Measurements from ENCODE around the gene CRADD. TPM values are rescaled to one million over a fixed set of nuclear protein-coding genes. Genes with fewer than 3 reads are reported as not detected.

Gene CRADD
- total RNA-seq, 1 experiment from 2014 or later = 7.6 TPM

DNA sequence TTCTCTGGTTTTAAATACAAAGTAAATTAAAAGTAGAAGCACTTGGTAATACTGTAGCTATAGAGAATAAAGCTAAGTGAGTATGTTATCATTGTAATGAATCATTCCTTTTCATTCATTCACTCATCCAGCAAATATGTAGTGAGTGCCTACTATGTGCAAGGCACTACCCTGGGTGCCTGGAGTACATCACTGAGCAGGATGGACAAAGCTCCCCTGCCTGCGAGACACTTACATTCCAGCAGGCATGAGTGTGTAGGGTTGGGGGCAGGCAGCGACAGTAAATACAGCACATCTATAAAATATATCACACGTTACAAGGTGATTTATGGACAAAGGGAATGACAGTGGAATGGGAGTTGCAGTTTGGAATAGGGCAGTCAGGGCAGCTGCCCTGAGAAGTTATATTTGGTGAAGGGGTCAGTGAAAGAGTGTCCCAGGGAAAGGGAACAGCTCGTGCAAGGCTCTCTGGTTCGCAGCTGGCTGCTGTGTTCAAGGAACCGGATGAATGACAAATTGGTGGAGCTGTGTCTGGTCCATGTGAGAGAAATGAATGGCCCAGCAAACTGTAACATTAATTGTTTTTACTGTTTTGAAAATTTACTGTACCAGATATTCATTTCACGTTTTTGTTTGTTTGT lies 159.6 kb downstream of the CRADD start:
- H3K27me3 ChIP-seq (ENCODE audit: insufficient read depth, low read length) = no peaks in the 10 kb centered on the region
- no peak overlapping the region for H3K56ac ChIP-seq (ENCODE audit: insufficient read length, low read depth, low read length)
- Mint-ChIP-seq H3K9me3 (no peaks in the 10 kb centered on the region), H3K36me3 (ENCODE audit: insufficient read depth in 1 of 3, low read depth in 3 of 3) (no peaks in the 10 kb centered on the region), H3K4me1 (peaks cover 6 to 9% of the 10 kb centered on the region in 2 experiments), H3K27ac (peak overlapping the region in 1 of 3 experiments; percentile 11; a peak in 2 of 7 replicates), H3K27me3 (ENCODE audit: low read depth) (no peaks in the 10 kb centered on the region), H3K4me3 (no peak overlapping the region)
- H2AK5ac ChIP-seq (ENCODE audit: insufficient read length, low read length) = no peak overlapping the region
- no peak overlapping the region for H3K4me2 ChIP-seq (ENCODE audit: insufficient read depth, insufficient read length, low read length)
- DNase-seq = no peak
- H3K79me1 ChIP-seq (ENCODE audit: insufficient read depth, low read depth, low read length, poor library complexity, severe bottlenecking) = no peaks in the 10 kb centered on the region
- no peak overlapping the region for H2BK120ac ChIP-seq (ENCODE audit: low read depth, low read length, poor library complexity, severe bottlenecking)
- no peak overlapping the region for H3K27ac ChIP-seq (ENCODE audit: insufficient read length, low read depth, low read length)
- no peak overlapping the region for H3K23ac ChIP-seq (ENCODE audit: insufficient read length, low read depth, low read length)
- H3T11ph ChIP-seq (ENCODE audit: low read length) = no peak overlapping the region
- no peak overlapping the region for H3K14ac ChIP-seq (ENCODE audit: insufficient read depth, low read length)
- TF ChIP-seq, protein P1, sequence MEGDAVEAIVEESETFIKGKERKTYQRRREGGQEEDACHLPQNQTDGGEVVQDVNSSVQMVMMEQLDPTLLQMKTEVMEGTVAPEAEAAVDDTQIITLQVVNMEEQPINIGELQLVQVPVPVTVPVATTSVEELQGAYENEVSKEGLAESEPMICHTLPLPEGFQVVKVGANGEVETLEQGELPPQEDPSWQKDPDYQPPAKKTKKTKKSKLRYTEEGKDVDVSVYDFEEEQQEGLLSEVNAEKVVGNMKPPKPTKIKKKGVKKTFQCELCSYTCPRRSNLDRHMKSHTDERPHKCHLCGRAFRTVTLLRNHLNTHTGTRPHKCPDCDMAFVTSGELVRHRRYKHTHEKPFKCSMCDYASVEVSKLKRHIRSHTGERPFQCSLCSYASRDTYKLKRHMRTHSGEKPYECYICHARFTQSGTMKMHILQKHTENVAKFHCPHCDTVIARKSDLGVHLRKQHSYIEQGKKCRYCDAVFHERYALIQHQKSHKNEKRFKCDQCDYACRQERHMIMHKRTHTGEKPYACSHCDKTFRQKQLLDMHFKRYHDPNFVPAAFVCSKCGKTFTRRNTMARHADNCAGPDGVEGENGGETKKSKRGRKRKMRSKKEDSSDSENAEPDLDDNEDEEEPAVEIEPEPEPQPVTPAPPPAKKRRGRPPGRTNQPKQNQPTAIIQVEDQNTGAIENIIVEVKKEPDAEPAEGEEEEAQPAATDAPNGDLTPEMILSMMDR (conservative IDR thresholded peaks at IDR 0.05) = no peak
- H3K4me1 ChIP-seq (ENCODE audit: insufficient read depth, low read length) = no peaks in the 10 kb centered on the region
- no peak overlapping the region for H3K4ac ChIP-seq (ENCODE audit: low read depth, low read length)
- no peaks in the 10 kb centered on the region for H4K20me1 ChIP-seq (ENCODE audit: control insufficient read depth, insufficient read depth, insufficient read length)
- H2BK12ac ChIP-seq (ENCODE audit: insufficient read length, low read depth, low read length) = no peak overlapping the region
- H3K9me3 ChIP-seq (ENCODE audit: control insufficient read depth, low read depth, low read length) = no peaks in the 10 kb centered on the region
- H2AFZ ChIP-seq (ENCODE audit: low read length) = no peak overlapping the region
- H4K5ac ChIP-seq (ENCODE audit: insufficient read length, low read depth, low read length) = no peak overlapping the region
- H3K18ac ChIP-seq (ENCODE audit: insufficient read length, low read depth, low read length) = no peak overlapping the region
- no peak overlapping the region for H4K91ac ChIP-seq (ENCODE audit: insufficient read length, low read depth, low read length)
- no peak overlapping the region for H3K9ac ChIP-seq (ENCODE audit: extremely low read depth, insufficient read length, low read length)
- H3K79me2 ChIP-seq (ENCODE audit: insufficient read depth, low read length) = no peaks in the 10 kb centered on the region
- no CpG with 5 or more reads among the region's 7 CpGs for WGBS (ENCODE audit: extremely low coverage, insufficient read length, low lambda C conversion rate)
- no peaks in the 10 kb centered on the region for H3K23me2 ChIP-seq (ENCODE audit: insufficient read length, low read depth, low read length, poor library complexity, severe bottlenecking)
- H2BK5ac ChIP-seq (ENCODE audit: insufficient read length, low read length) = no peak overlapping the region
- no peak overlapping the region for H2BK15ac ChIP-seq (ENCODE audit: low read depth, low read length)
- H2BK20ac ChIP-seq (ENCODE audit: low read depth, low read length, poor library complexity, severe bottlenecking) = no peak overlapping the region
- H4K8ac ChIP-seq (replicated peaks; ENCODE audit: insufficient read length, low read depth, low read length) = no peak overlapping the region

All from H9 (cell line).